Measurements from ENCODE around the gene NACA.

NACA gene

GRCh38 chr12:56688846-56689109, 36.3 kb downstream of the NACA start:
- TF ChIP-seq CSRNP3 (CRISPR knock-in tag; IDR thresholded peaks at IDR 0.05) (no peak), PATZ1 (CRISPR knock-in tag; IDR thresholded peaks at IDR 0.05; ENCODE audit: borderline replicate concordance) (no peak), ZC3H10 (CRISPR knock-in tag; IDR thresholded peaks at IDR 0.05) (no peak)
- no peak for ATAC-seq

GRCh38 chr12:56688129-56688845, 36.8 kb downstream of the NACA start, which contains the start of gene PTGES3:
TSS of gene PTGES3 (minus strand) at chr12:56688284. CDS start at chr12:56687999, 285 bp downstream.
- no peak for TF ChIP-seq ARNTL (CRISPR knock-in tag; IDR thresholded peaks at IDR 0.05; ENCODE audit: borderline replicate concordance, low read depth)
- TF ChIP-seq ISL1 (CRISPR knock-in tag; IDR thresholded peaks at IDR 0.05): no peak
- TF ChIP-seq RARB (CRISPR knock-in tag; IDR thresholded peaks at IDR 0.05): no peak
- TF ChIP-seq ZC3H10 (CRISPR knock-in tag; IDR thresholded peaks at IDR 0.05): no peak
- no peak for TF ChIP-seq OSR1 (CRISPR knock-in tag; IDR thresholded peaks at IDR 0.05)
- TF ChIP-seq TSHZ2 (CRISPR knock-in tag; IDR thresholded peaks at IDR 0.05): 0 out of 2 replicates have a peak, but pooled peaks have one; percentile 37
- TF ChIP-seq, protein P1, sequence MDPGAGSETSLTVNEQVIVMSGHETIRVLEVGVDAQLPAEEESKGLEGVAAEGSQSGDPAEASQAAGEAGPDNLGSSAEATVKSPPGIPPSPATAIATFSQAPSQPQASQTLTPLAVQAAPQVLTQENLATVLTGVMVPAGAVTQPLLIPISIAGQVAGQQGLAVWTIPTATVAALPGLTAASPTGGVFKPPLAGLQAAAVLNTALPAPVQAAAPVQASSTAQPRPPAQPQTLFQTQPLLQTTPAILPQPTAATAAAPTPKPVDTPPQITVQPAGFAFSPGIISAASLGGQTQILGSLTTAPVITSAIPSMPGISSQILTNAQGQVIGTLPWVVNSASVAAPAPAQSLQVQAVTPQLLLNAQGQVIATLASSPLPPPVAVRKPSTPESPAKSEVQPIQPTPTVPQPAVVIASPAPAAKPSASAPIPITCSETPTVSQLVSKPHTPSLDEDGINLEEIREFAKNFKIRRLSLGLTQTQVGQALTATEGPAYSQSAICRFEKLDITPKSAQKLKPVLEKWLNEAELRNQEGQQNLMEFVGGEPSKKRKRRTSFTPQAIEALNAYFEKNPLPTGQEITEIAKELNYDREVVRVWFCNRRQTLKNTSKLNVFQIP (CRISPR knock-in tag; IDR thresholded peaks at IDR 0.05; ENCODE audit: borderline replicate concordance, low read depth): no peak
- 0 out of 2 replicates have a peak, but pooled peaks have one; percentile 27 for TF ChIP-seq ZNF8 (CRISPR knock-in tag; IDR thresholded peaks at IDR 0.05)
- peak; percentile 78 for TF ChIP-seq CSDC2 (CRISPR knock-in tag; IDR thresholded peaks at IDR 0.05)
- no peak for TF ChIP-seq CSRNP3 (CRISPR knock-in tag; IDR thresholded peaks at IDR 0.05)
- no peak for TF ChIP-seq PATZ1 (CRISPR knock-in tag; IDR thresholded peaks at IDR 0.05; ENCODE audit: borderline replicate concordance)
- TF ChIP-seq ESRRG (CRISPR knock-in tag; IDR thresholded peaks at IDR 0.05): no peak
- no peak for TF ChIP-seq ZFP30 (CRISPR knock-in tag; IDR thresholded peaks at IDR 0.05)
- TF ChIP-seq ZNF565 (CRISPR knock-in tag; conservative IDR thresholded peaks at IDR 0.05; ENCODE audit: low read depth): no peak
- no peak for TF ChIP-seq BACH2 (CRISPR knock-in tag; IDR thresholded peaks at IDR 0.05; ENCODE audit: borderline replicate concordance)
- no peak for TF ChIP-seq CREB5 (CRISPR knock-in tag; IDR thresholded peaks at IDR 0.05; ENCODE audit: low read depth)
- no peak for TF ChIP-seq PPARA (CRISPR knock-in tag; IDR thresholded peaks at IDR 0.05; ENCODE audit: borderline replicate concordance)
- no peak for TF ChIP-seq ZNF70 (CRISPR knock-in tag; IDR thresholded peaks at IDR 0.05)
- no peak for TF ChIP-seq SNAI2 (CRISPR knock-in tag; IDR thresholded peaks at IDR 0.05)
- no peak for TF ChIP-seq TCF4 (CRISPR knock-in tag; IDR thresholded peaks at IDR 0.05; ENCODE audit: borderline replicate concordance)
- no peak for TF ChIP-seq GLIS3 (CRISPR knock-in tag; IDR thresholded peaks at IDR 0.05)
- TF ChIP-seq TOX (CRISPR knock-in tag; IDR thresholded peaks at IDR 0.05; ENCODE audit: borderline replicate concordance): no peak
- TF ChIP-seq ZFP3 (CRISPR knock-in tag; IDR thresholded peaks at IDR 0.05): 0 out of 2 replicates have a peak, but pooled peaks have one; percentile 15
- peak; percentile 89 for ATAC-seq

Measured in SK-N-SH treated with all-trans-retinoic acid at 6 μM for 48 hours (cell line).